ENCODE results near the gene OTOS.

OTOS gene

GRCh38 chr2:240112914-240113690, 27.4 kb downstream of the OTOS start:
- Histone ChIP-seq H3K27me3 (ENCODE audit: control insufficient read depth, insufficient read depth, low read length) (no peaks in the 10 kb centered on the region), H3K4me3 (ENCODE audit: low read depth, low read length) (no peak overlapping the region), H3K9me3 (ENCODE audit: control insufficient read depth, insufficient read depth, low read depth, low read length) (0 out of 2 replicates have a peak, but pooled peaks cover 3% of the 10 kb centered on the region), H3K4me1 (ENCODE audit: control insufficient read depth, insufficient read depth, low read length) (peaks cover 8% of the 10 kb centered on the region), H3K36me3 (ENCODE audit: control insufficient read depth, insufficient read depth, low read length) (no peaks in the 10 kb centered on the region), H3K9ac (ENCODE audit: low read length) (no peak overlapping the region), H3K27ac (ENCODE audit: low read depth, low read length) (no peak overlapping the region)

GRCh38 chr2:240111253-240111652, 29.2 kb downstream of the OTOS start:
- Histone ChIP-seq H3K9ac (ENCODE audit: low read length) (no peak overlapping the region), H3K36me3 (ENCODE audit: control insufficient read depth, insufficient read depth, low read length) (no peaks in the 10 kb centered on the region), H3K9me3 (ENCODE audit: control insufficient read depth, insufficient read depth, low read depth, low read length) (no peaks in the 10 kb centered on the region), H3K4me1 (ENCODE audit: control insufficient read depth, insufficient read depth, low read length) (peaks cover 8% of the 10 kb centered on the region), H3K4me3 (ENCODE audit: low read depth, low read length) (no peak overlapping the region), H3K27me3 (ENCODE audit: control insufficient read depth, insufficient read depth, low read length) (peaks cover 2% of the 10 kb centered on the region; the same call in 1 of the 2 replicates), H3K27ac (ENCODE audit: low read depth, low read length) (no peak overlapping the region)

DNA sequence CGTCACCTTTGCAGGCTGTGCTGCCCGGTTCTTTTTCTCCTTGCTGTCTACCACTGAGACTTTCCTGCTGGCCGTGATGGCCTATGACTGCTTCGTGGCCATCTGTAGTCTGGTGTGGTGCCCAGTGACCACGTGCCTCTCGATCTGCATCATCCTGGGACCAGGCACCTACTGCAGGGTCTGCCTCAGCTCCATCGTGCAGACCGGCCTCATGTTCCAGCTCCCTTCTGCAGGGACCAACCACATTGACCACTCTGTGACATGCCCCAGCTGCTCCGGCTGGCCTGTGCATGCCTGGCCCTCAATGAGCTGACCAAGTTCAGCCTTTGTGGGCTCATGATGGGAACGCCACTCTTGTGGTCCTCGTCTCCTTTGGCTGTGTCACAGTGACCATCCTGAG, 31.1 kb downstream of the OTOS start:
- Histone ChIP-seq H3K4me1 (ENCODE audit: control insufficient read depth, insufficient read depth, low read length) (peaks cover 8% of the 10 kb centered on the region), H3K9me3 (ENCODE audit: control insufficient read depth, insufficient read depth, low read depth, low read length) (no peaks in the 10 kb centered on the region), H3K4me3 (ENCODE audit: low read depth, low read length) (no peak overlapping the region), H3K27me3 (ENCODE audit: control insufficient read depth, insufficient read depth, low read length) (peaks cover 2% of the 10 kb centered on the region; the same call in 1 of the 2 replicates), H3K9ac (ENCODE audit: low read length) (no peak overlapping the region), H3K27ac (ENCODE audit: low read depth, low read length) (no peak overlapping the region), H3K36me3 (ENCODE audit: control insufficient read depth, insufficient read depth, low read length) (no peaks in the 10 kb centered on the region)

DNA sequence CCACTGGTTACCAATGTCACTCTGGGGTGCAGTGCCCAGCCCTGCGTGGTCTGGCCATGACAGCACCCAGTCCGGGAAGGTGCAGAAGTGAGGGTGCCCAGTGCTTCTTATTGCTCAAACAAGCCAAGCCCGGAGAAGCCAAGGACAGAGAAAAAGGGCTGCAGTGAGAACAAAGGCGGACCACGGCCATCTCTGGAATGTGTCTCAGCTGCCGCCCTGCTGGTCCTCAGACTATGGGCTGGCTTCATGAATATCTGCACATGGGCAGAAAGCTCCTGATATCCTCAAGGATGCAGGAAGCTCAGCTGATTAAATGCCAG, 33.0 kb downstream of the OTOS start:
- H3K36me3 ChIP-seq (ENCODE audit: control insufficient read depth, insufficient read depth, low read length), result no peaks in the 10 kb centered on the region
- H3K4me1 ChIP-seq (ENCODE audit: control insufficient read depth, insufficient read depth, low read length), result no peaks in the 10 kb centered on the region
- H3K4me3 ChIP-seq (ENCODE audit: low read depth, low read length), result no peak overlapping the region
- H3K27me3 ChIP-seq (ENCODE audit: control insufficient read depth, insufficient read depth, low read length), result peaks cover 2% of the 10 kb centered on the region; the same call in 1 of the 2 replicates
- H3K9ac ChIP-seq (ENCODE audit: low read length), result no peak overlapping the region
- no peaks in the 10 kb centered on the region for H3K9me3 ChIP-seq (ENCODE audit: control insufficient read depth, insufficient read depth, low read depth, low read length)
- no peak overlapping the region for H3K27ac ChIP-seq (ENCODE audit: low read depth, low read length)

DNA sequence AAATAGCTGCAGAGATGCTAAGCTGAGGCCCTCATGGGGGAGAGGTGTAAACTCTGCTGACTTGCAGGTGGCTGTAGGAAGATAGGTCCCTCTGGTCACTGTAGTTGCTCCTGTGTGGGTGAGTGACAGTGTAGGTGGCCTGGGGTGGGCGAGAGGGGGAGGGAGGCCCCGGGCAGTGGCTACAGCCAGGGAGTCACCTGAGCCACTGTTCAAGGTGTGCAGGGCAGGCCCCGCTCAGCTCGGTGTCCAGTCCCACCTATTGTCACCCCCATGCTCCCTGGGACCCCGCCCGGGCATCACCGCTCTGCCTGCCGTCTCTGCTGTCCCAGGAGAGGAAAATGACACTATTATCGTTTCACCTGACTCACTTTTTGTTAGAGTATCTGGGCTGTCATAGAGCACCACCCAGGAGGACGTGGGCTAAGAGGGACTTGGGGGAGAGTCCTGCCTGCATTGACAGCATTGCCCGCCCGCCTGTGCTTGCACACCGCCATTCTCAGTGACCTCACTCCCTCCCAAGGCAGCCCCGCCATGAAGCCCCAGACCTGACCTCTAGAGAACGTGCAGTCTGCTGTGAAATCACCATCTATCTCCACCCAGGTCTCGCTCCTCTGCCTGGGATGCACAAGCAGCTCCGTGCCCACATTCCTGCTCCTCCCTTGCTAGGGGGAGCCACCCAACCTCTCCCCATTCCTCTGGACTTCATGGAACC, 33.5 kb downstream of the OTOS start:
- no peak overlapping the region for H3K4me3 ChIP-seq (ENCODE audit: low read depth, low read length)
- H3K27ac ChIP-seq (ENCODE audit: low read depth, low read length), result no peak overlapping the region
- H3K9ac ChIP-seq (ENCODE audit: low read length), result no peak overlapping the region
- peaks cover 2% of the 10 kb centered on the region; the same call in 1 of the 2 replicates for H3K27me3 ChIP-seq (ENCODE audit: control insufficient read depth, insufficient read depth, low read length)
- H3K36me3 ChIP-seq (ENCODE audit: control insufficient read depth, insufficient read depth, low read length), result no peaks in the 10 kb centered on the region
- no peaks in the 10 kb centered on the region for H3K9me3 ChIP-seq (ENCODE audit: control insufficient read depth, insufficient read depth, low read depth, low read length)
- no peaks in the 10 kb centered on the region for H3K4me1 ChIP-seq (ENCODE audit: control insufficient read depth, insufficient read depth, low read length)

GRCh38 chr2:240105982-240106381, 34.5 kb downstream of the OTOS start:
- Histone ChIP-seq H3K36me3 (ENCODE audit: control insufficient read depth, insufficient read depth, low read length) (no peaks in the 10 kb centered on the region), H3K4me3 (ENCODE audit: low read depth, low read length) (no peak overlapping the region), H3K9ac (ENCODE audit: low read length) (no peak overlapping the region), H3K9me3 (ENCODE audit: control insufficient read depth, insufficient read depth, low read depth, low read length) (no peaks in the 10 kb centered on the region), H3K27ac (ENCODE audit: low read depth, low read length) (no peak overlapping the region), H3K4me1 (ENCODE audit: control insufficient read depth, insufficient read depth, low read length) (no peaks in the 10 kb centered on the region), H3K27me3 (ENCODE audit: control insufficient read depth, insufficient read depth, low read length) (peaks cover 2% of the 10 kb centered on the region; the same call in 1 of the 2 replicates)

- H3K27ac ChIP-seq (ENCODE audit: low read depth, low read length), result no peak overlapping the region
- H3K36me3 ChIP-seq (ENCODE audit: control insufficient read depth, insufficient read depth, low read length), result no peaks in the 10 kb centered on the region
- no peak overlapping the region for H3K9ac ChIP-seq (ENCODE audit: low read length)
- H3K9me3 ChIP-seq (ENCODE audit: control insufficient read depth, insufficient read depth, low read depth, low read length), result no peaks in the 10 kb centered on the region
- no peak overlapping the region for H3K4me3 ChIP-seq (ENCODE audit: low read depth, low read length)
- no peaks in the 10 kb centered on the region for H3K4me1 ChIP-seq (ENCODE audit: control insufficient read depth, insufficient read depth, low read length)
- H3K27me3 ChIP-seq (ENCODE audit: control insufficient read depth, insufficient read depth, low read length), result peaks cover 2% of the 10 kb centered on the region; the same call in 1 of the 2 replicates
Measured at GRCh38 chr2:240103136-240103535, 37.3 kb downstream of the OTOS start.

GRCh38 chr2:240098349-240098748, 42.1 kb downstream of the OTOS start:
- H3K4me3 ChIP-seq (ENCODE audit: low read depth, low read length), result no peak overlapping the region
- H3K9me3 ChIP-seq (ENCODE audit: control insufficient read depth, insufficient read depth, low read depth, low read length), result no peaks in the 10 kb centered on the region
- H3K27me3 ChIP-seq (ENCODE audit: control insufficient read depth, insufficient read depth, low read length), result peaks cover 30% of the 10 kb centered on the region
- H3K4me1 ChIP-seq (ENCODE audit: control insufficient read depth, insufficient read depth, low read length), result peaks cover 3% of the 10 kb centered on the region
- H3K9ac ChIP-seq (ENCODE audit: low read length), result no peak overlapping the region
- no peak overlapping the region for H3K27ac ChIP-seq (ENCODE audit: low read depth, low read length)
- H3K36me3 ChIP-seq (ENCODE audit: control insufficient read depth, insufficient read depth, low read length), result no peaks in the 10 kb centered on the region

- 0 out of 2 replicates have a peak, but pooled peaks cover 3% of the 10 kb centered on the region for H3K9me3 ChIP-seq (ENCODE audit: control insufficient read depth, insufficient read depth, low read depth, low read length)
- H3K36me3 ChIP-seq (ENCODE audit: control insufficient read depth, insufficient read depth, low read length), result no peaks in the 10 kb centered on the region
- H3K27ac ChIP-seq (ENCODE audit: low read depth, low read length), result no peak overlapping the region
- H3K4me1 ChIP-seq (ENCODE audit: control insufficient read depth, insufficient read depth, low read length), result peaks cover 3% of the 10 kb centered on the region
- peaks cover 30% of the 10 kb centered on the region for H3K27me3 ChIP-seq (ENCODE audit: control insufficient read depth, insufficient read depth, low read length)
- H3K4me3 ChIP-seq (ENCODE audit: low read depth, low read length), result peak overlapping the region; percentile 74
- H3K9ac ChIP-seq (ENCODE audit: low read length), result no peak overlapping the region
Measured at GRCh38 chr2:240095556-240096523, 44.6 kb downstream of the OTOS start.

- peaks cover 13% of the 10 kb centered on the region for H3K9me3 ChIP-seq (ENCODE audit: control insufficient read depth, insufficient read depth, low read depth, low read length)
- peaks cover 6% of the 10 kb centered on the region; the same call in 1 of the 2 replicates for H3K4me1 ChIP-seq (ENCODE audit: control insufficient read depth, insufficient read depth, low read length)
- peaks cover 2% of the 10 kb centered on the region; the same call in 1 of the 2 replicates for H3K27me3 ChIP-seq (ENCODE audit: control insufficient read depth, insufficient read depth, low read length)
- no peak overlapping the region for H3K27ac ChIP-seq (ENCODE audit: low read depth, low read length)
- no peak overlapping the region for H3K4me3 ChIP-seq (ENCODE audit: low read depth, low read length)
- no peak overlapping the region for H3K9ac ChIP-seq (ENCODE audit: low read length)
- no peaks in the 10 kb centered on the region for H3K36me3 ChIP-seq (ENCODE audit: control insufficient read depth, insufficient read depth, low read length)
Measured at GRCh38 chr2:240089306-240089705, 51.2 kb downstream of the OTOS start.
